NCI-H345 (cell line): ENCODE results near the gene CPZ.

Experiments
- DNase-seq: peaks from one replicate; lab custom pipeline; 2025; lab: John Stamatoyannopoulos, UW

CPZ gene

GRCh38 chr4:8595237-8596087 is 2.9 kb downstream of the CPZ start:
- DNase-seq, result no peak

- no peak for DNase-seq
Observed at GRCh38 chr4:8596891-8597290, 4.3 kb downstream of the CPZ start.

- DNase-seq, result no peak
Observed at GRCh38 chr4:8597319-8597718, 4.8 kb downstream of the CPZ start.

- DNase-seq, result no peak
Observed at GRCh38 chr4:8597791-8598190, 5.2 kb downstream of the CPZ start.

GRCh38 chr4:8598391-8599090 is 6.0 kb downstream of the CPZ start:
- DNase-seq, result no peak

GRCh38 chr4:8599091-8599460 is 6.5 kb downstream of the CPZ start:
- DNase-seq, result no peak

- no peak for DNase-seq
Observed at GRCh38 chr4:8599657-8600056, 7.1 kb downstream of the CPZ start.

GRCh38 chr4:8600266-8600665 is 7.7 kb downstream of the CPZ start:
- DNase-seq, result no peak

GRCh38 chr4:8600686-8601085 is 8.1 kb downstream of the CPZ start:
- no peak for DNase-seq

GRCh38 chr4:8601086-8601485 is 8.5 kb downstream of the CPZ start:
- DNase-seq, result no peak

GRCh38 chr4:8601556-8601955 is 9.0 kb downstream of the CPZ start:
- DNase-seq, result no peak

- no peak for DNase-seq
Observed at GRCh38 chr4:8602686-8603430, 10.3 kb downstream of the CPZ start.

GRCh38 chr4:8603931-8604330 is 11.4 kb downstream of the CPZ start:
- DNase-seq, result no peak

- DNase-seq, result no peak
Observed at GRCh38 chr4:8605289-8605688, 12.7 kb downstream of the CPZ start.

GRCh38 chr4:8606476-8606875 is 13.9 kb downstream of the CPZ start:
- no peak for DNase-seq

GRCh38 chr4:8606966-8607365 is 14.4 kb downstream of the CPZ start:
- no peak for DNase-seq

GRCh38 chr4:8607603-8608481 is 15.3 kb downstream of the CPZ start:
- peak; percentile 4 for DNase-seq

- no peak for DNase-seq
Observed at GRCh38 chr4:8608714-8609391, 16.3 kb downstream of the CPZ start.

GRCh38 chr4:8609406-8609805 is 16.8 kb downstream of the CPZ start:
- no peak for DNase-seq

GRCh38 chr4:8609824-8610350 is 17.3 kb downstream of the CPZ start:
- no peak for DNase-seq
